Activated CD4-positive, alpha-beta T cell treated with anti-CD3 and anti-CD28 coated beads for 48 hours (primary cell): Measurements from ENCODE around the gene ST6GALNAC5.

Source experiments
- DNase-seq: peaks from one replicate; pipeline ENCODE4 v3.0.0-alpha.2; 2020

Gene ST6GALNAC5

GRCh38 chr1:77056525-77056924, 189.2 kb downstream of the ST6GALNAC5 start:
- no peak for DNase-seq

GRCh38 chr1:77057994-77058585, 190.8 kb downstream of the ST6GALNAC5 start:
- no peak for DNase-seq

DNA sequence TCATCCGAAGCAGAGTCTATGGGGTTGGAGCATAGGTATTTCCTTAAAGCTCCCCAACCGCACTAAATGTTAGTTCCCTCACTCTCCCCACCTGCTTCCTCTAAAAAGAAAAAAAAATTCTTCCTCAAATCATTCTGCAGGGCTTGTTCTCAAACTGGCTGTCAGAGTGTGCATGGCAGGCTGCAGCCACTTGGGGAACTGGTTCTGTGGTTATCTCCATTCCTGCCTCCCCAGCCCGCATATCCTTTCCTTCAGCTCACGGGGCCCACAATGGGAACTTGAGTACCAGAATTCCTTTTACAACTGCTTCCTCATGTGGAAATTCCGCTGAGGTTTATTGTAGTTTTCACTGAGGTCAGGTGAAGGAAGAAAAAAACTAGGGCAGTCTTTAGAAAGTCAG, 192.7 kb downstream of the ST6GALNAC5 start:
- no peak for DNase-seq

GRCh38 chr1:77061162-77061561, 193.9 kb downstream of the ST6GALNAC5 start:
- DNase-seq = no peak

GRCh38 chr1:77063118-77063517, 195.8 kb downstream of the ST6GALNAC5 start:
- DNase-seq = no peak

GRCh38 chr1:77064246-77064645, 197.0 kb downstream of the ST6GALNAC5 start:
- no peak for DNase-seq

GRCh38 chr1:77065693-77066342, 198.5 kb downstream of the ST6GALNAC5 start:
- no peak for DNase-seq

DNA sequence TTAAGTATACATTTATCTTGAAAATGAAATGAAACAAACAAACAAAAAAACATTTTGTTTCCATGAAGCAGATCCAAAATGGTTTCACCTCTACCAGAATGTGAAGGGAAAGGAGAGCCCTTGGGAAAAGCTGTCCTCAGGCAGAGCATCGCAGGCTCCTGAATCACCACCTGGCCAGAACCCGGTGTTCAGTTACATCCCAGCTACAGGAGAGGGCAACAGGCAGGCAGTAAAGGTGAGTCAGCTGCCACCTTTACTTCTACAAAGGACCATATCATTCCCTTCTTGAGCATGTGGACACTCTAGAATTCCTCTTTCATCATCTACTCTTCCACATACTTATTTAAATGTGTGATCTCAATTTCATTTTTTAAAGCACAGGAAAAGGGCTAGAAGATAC, 200.7 kb downstream of the ST6GALNAC5 start:
- no peak for DNase-seq

GRCh38 chr1:77076759-77077158, 209.5 kb downstream of the ST6GALNAC5 start:
- no peak for DNase-seq

GRCh38 chr1:77081834-77082233, 214.6 kb downstream of the ST6GALNAC5 start:
- no peak for DNase-seq

DNA sequence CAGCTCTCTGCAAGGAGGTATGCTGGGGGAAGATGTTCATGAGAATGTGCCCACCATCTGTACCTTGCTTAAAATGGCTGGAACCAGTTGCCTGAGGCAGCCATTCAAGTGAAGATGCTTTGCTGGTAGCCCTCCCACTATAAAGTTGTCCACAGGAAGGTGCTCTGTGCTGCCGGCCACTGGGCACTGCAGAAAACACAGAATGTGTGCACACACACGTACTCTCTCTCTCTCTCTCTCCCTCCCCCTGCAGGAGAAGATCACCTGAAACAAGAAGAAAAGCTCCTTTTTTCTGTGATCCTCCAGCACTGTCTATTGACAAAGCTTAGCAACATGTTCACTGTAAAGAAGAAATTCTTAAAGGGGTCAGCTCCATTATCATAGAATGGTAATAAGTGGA, 217.2 kb downstream of the ST6GALNAC5 start:
- DNase-seq = no peak

DNA sequence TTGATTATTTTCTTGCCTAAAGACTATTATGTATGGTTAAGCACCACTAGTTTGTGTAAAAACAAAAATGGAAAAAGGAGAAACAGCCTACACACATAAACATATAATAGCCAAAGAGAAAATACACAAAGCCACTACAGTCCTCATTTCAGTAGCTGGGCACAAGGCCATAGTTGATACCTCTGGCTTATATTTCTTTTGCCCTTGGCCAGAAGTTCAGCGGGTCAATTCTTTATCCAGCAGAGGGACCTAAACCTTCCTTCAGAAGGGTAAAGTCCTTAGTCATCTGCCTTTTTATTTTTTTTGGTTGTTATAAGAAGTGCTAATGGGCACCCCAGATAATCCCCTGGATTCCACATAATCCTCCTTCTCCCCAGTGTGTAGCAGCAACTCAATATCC, 217.8 kb downstream of the ST6GALNAC5 start:
- no peak for DNase-seq

GRCh38 chr1:77089756-77090155, 222.5 kb downstream of the ST6GALNAC5 start:
- DNase-seq = no peak

- DNase-seq = no peak
These were observed 228.0 kb downstream of the ST6GALNAC5 start for GRCh38 chr1:77095236-77095635.

GRCh38 chr1:77096496-77097255, 229.4 kb downstream of the ST6GALNAC5 start:
- DNase-seq = no peak

- DNase-seq = no peak
These were observed 233.6 kb downstream of the ST6GALNAC5 start for GRCh38 chr1:77100875-77101274.

GRCh38 chr1:77103486-77103885, 236.2 kb downstream of the ST6GALNAC5 start:
- no peak for DNase-seq

GRCh38 chr1:77104672-77105071, 237.4 kb downstream of the ST6GALNAC5 start:
- no peak for DNase-seq
